EL (cell line): Measurements from ENCODE around the gene MBD2.
A peak's percentile ranks its signal among the peaks of the same experiment; 100 is the strongest.

Experiments
- DNase-seq: peaks from one replicate; pipeline ENCODE4 v3.0.0-alpha.2; 2016

MBD2 gene

GRCh38 chr18:54193786-54194185 lies 30.7 kb downstream of the MBD2 start:
- no peak for DNase-seq

DNA sequence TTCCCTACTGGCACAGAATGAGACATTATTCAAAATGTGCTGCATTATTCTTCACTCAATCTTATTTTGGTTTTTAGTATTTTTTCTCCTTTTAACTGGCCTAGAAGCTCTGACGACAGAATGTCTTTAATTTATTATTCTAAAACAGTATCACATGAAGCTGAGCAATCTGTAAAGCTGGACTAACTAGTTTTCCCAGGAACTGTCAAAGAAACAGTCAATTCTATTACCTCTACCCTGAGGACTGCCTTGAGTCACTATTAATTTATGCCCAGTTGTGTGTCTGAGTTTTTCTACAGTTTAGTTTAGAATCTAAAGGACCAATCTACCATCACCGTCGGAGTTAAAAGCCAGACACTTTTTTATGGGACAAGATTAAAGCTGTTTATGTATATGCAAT lies 31.6 kb downstream of the MBD2 start:
- no peak for DNase-seq

- DNase-seq = no peak
Measured at GRCh38 chr18:54192415-54192814, 32.1 kb downstream of the MBD2 start.

DNA sequence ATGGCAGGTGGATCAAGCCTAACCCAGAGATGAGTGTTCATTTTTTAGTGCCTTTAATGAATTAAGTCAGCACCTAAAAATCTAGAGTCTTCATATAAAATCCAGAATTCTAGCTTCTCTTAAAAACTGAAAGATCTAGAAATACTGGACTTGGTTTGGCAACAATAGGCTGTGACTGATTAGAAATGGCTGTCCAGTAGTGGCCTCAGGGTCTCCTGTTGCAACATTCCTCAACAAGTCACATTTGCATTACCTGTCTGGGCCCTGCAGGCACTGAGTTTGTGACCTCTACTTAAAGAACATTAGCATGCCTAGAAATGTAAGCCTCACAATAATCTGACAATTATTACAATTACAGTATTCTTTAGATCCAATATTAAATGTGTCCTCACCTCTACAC lies 33.1 kb downstream of the MBD2 start:
- no peak for DNase-seq

DNA sequence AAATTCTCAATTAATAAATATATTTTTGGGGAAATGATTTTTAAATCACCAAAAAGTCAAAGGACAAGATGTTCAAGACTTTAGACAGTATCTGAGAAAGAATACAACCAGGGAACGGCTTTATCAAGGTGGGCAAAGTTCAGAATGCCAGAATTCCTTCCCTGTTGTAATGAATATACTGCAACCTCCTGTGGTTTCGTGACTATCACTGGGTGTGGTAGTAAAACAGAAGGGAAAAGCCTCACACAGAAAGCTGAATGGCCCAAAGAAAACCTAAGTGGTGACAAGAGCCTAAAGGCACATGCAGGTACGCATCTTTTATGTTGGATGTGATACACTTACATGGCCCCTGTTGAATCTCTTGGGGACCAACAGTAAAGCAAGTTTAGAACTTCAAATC lies 37.1 kb downstream of the MBD2 start:
- DNase-seq = no peak

DNA sequence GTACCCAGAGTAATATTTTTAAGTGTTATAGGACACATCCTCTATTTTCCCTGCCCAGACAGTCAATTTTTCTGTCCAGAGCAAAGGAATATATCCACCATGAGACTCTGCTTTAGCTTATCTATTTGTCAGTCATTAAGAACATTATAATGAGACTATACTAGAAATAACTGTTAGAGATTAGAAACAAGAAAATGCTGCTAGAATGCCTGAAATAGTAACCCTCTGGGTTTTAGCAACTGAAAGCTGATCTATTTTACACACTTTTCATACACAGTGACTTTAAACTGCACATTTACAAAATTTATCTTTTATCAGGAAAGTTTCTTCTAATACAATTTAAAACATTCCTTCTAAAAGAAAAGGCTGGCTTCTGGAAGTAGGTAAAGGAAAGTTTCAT lies 39.6 kb downstream of the MBD2 start:
- no peak for DNase-seq

DNA sequence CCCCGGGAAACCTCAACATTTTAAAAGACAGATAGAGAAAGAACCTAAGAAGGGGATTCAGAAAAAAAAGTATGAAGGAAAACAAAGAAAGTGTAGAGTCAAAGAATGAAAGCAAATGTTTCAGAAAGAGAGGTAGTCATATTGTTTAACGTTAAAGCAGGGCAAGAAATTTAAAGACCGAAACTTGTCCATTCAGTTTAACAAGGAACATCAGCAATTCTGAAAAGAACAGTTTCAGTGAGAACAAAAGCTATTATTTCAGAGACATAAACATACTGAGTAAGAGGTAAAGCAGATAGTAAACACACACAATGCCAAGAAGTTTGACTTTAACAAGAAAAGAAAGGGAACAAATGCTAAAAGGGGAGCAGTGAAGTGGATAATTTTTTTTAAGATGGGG lies 41.1 kb downstream of the MBD2 start:
- no peak for DNase-seq

- peak; percentile 35 for DNase-seq
Measured at GRCh38 chr18:54181856-54182602, 42.4 kb downstream of the MBD2 start.

- DNase-seq = no peak
Measured at GRCh38 chr18:54173980-54174630, 50.4 kb downstream of the MBD2 start.

DNA sequence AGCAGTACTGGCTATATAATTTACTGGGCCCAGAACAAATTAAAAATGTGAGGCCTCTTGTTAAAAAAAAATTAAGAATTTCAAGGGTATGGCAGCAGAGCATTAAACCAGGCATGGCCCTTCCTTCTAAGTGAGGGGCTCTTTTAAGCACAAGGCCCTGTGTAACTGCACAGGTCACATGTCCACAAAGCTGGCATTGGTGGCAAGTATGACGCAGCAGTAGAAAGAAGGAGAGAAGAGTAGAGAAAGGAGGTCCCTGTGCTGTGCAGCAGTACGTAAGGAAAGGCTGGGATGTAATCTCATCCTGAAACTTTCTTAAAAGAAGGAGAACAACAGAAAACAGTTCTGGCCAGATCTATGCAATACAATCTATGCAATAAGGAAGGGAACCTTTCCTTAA lies 51.2 kb downstream of the MBD2 start:
- no peak for DNase-seq

DNA sequence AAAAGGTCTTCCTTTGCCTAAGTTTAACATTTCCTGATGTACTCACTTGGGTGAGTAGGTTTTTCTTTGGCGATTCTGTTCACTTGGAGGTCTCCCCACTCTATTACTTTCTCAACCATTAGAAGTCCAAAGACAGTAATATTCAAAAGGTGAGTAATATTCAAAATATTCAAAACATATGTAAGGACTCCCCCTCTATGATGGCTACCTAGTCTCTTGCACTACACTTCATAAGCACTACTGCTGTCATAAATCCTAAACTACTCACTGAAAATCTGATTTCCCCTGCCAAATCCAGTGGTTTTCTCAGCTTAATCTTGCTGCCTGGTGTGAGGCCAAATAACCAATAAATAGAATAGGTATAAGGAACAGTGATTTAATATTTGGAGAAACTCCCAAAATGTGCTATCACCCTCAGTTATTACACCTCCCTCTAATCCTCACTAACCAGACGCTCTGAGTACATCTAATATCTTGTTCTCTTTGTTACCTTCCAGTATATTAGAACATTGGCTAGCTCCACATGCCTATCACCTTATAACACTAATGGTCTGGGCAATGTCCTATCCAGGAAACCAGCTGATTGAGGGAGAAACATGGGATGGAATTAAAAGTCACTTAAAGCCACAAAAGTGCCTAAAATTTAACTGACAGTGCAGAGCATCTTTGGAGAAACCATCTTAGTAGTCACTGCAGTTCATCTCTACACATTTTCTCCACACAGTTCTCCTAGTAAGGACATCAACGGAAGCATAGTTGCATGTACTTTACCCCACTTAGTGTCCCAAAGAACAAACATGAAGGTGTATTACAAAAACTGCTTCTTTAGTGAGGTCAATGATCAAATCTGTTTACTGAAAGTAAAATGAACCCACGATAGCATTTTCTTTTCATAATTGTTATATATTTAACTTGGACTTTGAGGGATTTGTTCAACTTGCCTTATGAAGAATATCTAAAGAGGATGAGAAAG lies 54.8 kb downstream of the MBD2 start:
- DNase-seq = peak; percentile 31

DNA sequence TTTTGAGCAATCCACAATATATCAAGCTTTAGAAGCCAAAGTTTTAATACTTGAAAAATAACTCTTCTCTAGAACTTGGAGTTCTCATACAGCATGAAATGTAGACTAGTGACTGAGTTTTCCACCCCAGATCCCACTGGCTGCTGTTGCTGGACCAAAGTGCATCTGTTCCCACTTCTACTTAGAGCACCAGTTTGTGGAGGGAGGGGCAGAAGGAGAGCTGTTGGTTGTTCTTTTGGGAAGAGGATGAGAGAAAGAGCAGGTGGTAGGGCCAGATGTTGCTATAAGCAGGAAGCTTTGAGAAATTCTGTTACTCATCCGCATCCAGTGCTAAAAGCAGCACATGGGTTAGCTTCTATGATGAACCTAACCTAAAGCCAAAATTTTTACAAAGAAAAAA lies 59.0 kb downstream of the MBD2 start:
- DNase-seq = no peak

DNA sequence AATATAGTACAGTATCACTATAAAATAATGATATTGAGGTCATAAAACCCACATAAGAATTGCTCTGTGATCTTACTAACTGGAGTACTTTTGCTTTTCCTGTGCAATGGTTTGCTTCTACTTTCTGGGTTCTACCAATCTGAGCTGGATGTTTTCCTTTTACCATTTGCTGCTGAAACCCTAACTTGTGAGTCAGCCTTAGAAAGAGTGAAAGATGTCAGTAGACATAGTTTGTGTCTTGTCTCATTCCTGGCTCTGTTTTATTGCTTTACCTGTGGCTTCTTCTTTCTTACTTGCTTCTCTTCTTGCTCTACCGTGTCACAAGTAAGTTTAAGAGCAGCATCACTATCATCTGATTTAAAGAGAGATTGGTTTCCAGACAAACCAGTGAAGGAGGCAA lies 61.0 kb downstream of the MBD2 start:
- DNase-seq = peak; percentile 38

GRCh38 chr18:54162431-54162830 lies 62.0 kb downstream of the MBD2 start:
- DNase-seq = peak; percentile 88

GRCh38 chr18:54161267-54161666 lies 63.2 kb downstream of the MBD2 start:
- DNase-seq = peak; percentile 51

- DNase-seq = no peak
Measured at GRCh38 chr18:54159906-54160305, 64.6 kb downstream of the MBD2 start.

- DNase-seq = peak; percentile 26
Measured at GRCh38 chr18:54157646-54158385, 66.7 kb downstream of the MBD2 start.

DNA sequence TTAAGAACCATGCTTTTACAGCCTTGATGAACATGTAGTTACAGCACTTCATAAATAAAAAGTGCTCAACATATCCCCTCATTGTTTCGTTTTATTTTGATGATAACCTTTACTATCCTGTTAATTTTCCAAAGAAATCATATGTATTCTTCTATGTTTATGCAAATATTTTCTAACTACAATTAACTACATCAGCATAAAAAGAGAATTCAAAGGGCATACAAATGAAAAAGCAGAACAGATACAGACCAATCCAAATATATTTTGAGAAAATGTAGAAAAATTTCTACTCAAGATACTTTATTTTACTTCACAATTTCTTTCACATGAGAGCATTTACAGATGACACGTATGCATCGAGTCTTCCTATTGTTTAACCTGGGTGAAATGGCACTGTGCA lies 69.1 kb downstream of the MBD2 start:
- DNase-seq = no peak

- DNase-seq = no peak
Measured at GRCh38 chr18:54154231-54154630, 70.2 kb downstream of the MBD2 start.

DNA sequence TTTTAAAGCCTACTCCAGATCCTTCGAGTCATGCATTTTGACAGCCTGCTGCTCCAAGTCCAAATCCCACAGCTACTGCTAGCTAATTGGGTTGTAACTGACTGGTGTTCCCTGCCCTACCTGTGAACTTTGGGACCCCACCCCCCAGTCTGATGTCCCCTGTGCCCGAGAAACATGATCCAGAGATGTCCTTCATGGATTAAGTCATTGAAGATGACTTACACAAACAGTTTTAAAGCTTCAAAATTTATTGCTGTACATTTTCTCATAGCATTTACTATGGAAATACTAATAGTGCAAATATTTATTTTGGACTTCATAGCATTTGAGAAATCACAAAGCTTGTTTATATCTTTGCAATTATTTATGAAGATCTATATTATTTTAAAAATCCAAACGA lies 73.1 kb downstream of the MBD2 start:
- no peak for DNase-seq

- no peak for DNase-seq
Measured at GRCh38 chr18:54150226-54150625, 74.2 kb downstream of the MBD2 start.

GRCh38 chr18:54149078-54149697 lies 75.3 kb downstream of the MBD2 start:
- peak; percentile 94 for DNase-seq
